IPS DF 19.7 (cell line): ENCODE measurements around the gene FOLR3.
"Not testable (repeated sequence)": the region's sequence is repeated elsewhere in the genome, so short reads cannot be mapped to it uniquely, and the experiment has no call there.

Experiments used
- DNase-seq: peaks from one replicate; pipeline ENCODE4 v3.0.0-alpha.2; 2013; ENCODE audit warnings: low read depth, low spot score

Gene FOLR3

DNA sequence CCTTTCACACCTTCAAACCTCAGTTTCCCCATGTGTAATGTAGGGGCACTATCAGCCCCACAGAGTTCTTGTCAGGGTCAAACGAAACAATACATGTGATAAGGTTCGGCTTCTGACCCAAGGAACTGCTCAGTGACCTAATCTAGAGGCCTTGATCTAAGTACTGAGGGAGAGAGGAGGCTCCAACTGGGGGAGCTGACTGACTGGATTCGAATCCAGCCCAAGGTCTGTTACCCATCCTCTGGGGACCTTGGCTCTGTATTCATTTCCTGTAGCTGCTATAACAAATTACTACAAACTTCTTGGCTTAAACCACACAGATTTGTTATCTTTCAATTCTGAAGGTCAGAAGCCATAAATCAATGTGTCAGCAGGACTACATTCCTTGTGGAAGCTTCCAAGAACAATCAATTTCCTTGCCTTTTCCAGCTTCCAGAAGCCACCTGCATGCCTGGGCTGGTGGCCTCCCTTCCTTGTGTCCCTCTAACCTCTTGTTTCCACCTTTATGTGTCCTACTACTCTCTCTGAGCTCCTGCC, 12.3 kb upstream of the FOLR3 start:
- DNase-seq, result no peak

DNA sequence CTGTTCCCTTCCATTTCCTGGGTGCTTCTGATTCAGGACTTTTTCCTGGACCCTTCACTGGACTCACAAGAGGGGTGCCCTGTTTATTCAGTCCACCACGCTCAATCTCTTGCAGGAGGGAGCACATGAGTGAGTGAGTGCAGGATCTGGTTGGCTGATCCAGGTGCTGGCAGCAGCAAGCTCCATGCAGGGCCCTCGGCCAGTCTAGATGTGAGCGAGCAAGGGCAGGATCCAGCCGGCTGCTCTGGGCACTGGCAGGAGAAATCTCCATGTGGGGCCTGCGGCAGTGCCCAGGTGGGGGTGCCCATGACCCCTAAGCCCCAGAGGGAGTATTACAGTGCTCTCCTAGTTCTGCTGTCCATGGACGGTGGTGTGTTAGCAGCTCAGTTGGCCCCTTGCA, 11.5 kb upstream of the FOLR3 start:
- no peak for DNase-seq

DNA sequence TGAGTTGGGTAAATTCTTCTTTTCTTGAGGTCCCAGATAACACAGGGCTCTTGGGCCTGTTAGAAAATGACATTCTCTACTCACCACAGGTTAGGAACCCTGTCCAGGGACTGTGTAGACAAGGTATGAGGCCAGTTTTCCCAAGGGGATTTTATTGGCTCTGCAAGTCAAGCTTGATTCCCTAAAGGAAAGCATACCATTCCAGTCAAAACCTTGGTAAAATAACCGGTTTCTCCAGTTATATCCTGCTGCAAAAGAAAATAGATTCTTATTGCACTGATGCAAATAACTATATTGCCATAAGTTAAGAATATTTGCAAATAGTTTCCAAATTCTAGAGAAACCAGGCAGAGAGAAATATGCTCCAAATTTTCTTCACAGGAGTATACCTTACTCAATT, 9.6 kb upstream of the FOLR3 start:
- DNase-seq, result no peak

DNA sequence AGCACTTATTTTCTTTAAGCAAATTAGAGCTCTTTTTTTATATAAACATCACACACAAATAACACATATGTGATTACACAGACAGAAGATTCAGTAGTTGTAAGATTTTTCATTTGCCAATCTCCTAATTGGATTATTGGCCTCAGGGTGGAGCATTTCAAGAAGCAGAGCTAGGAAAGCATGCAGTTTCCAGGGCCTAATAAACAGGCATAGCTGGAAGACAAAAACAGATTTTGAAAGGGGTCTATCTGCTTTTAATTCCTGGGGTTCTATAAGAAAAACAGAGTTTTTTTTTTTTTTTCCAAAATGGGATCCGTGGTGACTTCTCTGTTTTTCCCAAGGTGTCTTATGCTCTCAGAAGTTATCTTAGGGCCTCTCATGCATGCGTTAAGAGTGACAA, 7.6 kb upstream of the FOLR3 start:
- DNase-seq, result no peak

DNA sequence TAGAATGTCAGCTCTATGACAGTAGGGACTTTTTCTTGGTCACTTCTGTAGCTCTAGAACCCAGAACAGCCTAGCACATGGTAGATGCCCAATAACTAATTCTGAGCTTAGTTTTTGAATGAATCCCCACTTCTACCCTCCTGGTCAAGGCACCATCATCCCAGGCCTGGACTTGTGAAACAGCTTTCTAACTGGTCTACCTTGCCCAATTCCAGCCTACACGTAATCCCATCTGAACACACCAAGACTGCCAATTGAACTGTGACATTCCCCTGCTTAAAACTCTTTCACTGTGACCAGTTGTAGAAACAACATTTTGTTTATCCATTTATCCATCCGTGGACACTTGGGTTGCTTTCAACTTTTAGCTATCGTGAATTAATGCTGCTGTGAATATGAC, 6.1 kb upstream of the FOLR3 start:
- DNase-seq, result no peak

DNA sequence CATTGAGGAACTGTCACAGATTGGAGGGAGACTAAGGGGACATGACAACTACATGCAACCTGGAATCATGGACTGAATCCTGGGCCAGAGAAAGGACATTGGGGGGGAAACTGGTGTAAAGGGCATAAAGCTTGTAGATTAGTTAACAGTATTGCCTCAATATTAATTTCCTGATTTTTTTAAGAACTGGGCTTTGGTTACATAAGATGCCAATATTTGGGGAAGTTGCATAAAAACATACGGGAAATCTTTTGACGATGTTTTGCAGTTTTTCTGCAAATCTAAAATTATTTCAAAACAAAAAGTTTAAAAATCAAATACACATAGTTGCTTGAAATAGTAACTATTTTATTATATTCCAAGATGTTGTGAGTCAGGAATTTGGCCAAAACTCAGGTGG, 2.9 kb upstream of the FOLR3 start:
- no peak for DNase-seq

DNA sequence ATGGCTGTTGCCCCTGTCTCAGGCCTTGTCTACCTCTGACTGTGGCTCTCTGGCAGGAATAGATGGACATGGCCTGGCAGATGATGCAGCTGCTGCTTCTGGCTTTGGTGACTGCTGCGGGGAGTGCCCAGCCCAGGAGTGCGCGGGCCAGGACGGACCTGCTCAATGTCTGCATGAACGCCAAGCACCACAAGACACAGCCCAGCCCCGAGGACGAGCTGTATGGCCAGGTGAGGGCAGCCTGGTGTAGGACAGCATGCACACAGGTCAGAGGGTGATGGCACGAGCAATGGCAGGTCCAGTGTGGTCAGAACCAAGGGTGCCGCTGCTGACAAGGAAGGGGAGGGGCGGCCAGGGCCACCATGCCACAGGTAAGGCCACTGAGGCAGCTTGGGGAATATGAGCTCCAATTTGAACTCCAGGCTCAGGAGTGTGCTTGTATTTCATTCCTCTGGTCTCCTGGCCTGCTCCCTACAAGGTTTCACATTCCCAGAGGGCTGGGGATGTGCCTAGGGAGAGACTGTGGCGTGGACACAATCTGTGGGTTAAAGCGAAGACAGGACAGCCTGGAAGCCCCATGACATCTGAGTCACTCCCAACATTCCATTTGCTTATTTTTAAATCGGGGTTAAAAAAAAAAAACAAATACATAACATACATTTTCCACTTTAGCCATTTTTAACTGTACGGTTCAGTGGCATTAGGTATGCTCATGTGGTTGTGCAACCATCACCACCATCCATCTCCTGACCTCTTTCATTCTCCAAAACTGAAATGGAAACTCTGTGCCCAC, 562 bp downstream of the FOLR3 start:
- DNase-seq, result no peak

DNA sequence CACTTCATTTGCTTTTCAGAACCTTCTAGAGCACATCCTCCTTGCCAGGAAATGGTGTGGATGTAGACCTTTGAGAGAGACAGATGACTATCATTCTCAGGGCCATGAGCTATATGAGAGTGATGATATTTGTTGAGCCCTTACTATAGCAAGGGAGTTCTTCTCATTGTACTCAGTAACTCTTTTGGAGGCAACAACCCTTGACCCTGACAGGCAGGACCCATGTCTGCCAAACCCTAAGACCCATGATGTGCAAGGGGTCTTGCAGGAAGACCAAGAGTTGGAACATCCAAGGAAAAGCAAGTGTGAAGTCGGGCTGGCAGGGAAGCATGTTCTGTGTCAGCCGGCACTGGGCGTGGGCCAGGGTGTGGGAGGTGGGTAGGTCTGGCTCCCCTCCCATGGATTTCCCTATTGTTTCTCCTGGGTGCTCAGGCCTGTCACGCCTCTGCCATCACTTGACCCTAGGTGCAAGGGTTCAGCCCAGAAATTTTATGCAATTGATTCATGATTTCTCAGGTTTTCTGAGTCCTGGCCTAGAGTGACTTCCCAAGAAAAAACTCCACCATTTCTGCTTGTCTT, 1.2 kb downstream of the FOLR3 start:
- no peak for DNase-seq

DNA sequence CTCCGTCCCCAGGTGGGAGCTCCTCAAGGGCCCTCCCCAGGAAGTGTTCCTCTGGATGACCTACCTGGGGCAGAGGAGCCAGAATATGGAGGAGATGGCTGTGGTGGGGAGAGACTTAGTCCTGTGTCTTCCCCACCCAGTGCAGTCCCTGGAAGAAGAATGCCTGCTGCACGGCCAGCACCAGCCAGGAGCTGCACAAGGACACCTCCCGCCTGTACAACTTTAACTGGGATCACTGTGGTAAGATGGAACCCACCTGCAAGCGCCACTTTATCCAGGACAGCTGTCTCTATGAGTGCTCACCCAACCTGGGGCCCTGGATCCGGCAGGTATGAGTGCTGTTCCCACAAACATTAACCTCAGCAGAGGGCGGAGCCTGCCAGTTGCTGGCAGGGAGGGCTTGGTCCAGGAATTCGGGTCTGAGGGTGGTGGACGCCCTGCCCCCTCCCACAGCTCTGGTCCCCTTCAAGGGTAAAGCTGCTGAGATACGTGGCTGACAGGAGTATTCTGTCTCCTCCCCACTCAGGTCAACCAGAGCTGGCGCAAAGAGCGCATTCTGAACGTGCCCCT, 3.4 kb downstream of the FOLR3 start:
- DNase-seq, result no peak

DNA sequence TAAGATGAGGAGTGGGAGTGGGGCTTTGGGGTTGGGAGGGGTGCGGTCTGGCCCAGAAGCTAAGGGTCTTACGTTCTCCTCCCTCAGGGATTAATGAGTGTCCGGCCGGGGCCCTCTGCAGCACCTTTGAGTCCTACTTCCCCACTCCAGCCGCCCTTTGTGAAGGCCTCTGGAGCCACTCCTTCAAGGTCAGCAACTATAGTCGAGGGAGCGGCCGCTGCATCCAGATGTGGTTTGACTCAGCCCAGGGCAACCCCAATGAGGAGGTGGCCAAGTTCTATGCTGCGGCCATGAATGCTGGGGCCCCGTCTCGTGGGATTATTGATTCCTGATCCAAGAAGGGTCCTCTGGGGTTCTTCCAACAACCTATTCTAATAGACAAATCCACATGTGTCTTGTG, 4.0 kb downstream of the FOLR3 start:
- no peak for DNase-seq

DNA sequence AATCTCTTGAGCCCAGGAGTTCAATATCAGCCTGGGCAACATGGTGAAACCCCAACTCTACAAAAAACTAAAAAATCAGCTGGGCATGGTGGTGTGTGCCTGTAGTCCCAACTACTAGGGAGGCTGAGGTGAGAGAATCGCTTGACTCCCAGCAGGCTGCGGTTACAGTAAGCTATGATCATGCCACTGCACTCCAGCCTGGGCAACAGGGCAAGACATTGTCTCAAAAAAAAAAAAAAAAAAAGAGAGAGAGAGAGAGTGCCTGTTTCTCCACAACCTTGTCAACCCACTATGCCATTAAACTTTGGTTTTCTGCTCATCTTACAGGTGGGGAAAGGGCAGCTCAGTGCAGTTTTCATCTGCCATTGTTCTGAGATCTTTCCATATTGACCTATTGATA, 5.1 kb downstream of the FOLR3 start:
- DNase-seq, result no peak

DNA sequence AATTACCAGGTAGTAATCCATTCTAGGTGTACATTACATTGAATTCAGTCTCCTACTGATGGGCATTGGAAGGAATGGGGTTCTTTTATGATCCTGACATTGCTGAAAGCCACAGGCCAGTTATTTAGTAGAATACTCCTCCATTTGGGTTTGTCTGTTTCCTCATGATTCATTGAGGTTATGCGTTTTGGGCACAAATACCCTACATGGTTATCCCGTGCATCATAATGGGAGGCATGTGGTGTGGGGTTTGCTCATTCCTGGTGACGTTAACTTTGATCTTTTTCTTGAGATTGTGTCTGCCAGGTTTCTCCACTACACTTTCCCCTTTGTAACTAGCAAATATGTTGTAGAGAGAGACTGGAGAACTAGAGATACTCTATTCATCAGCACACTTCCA, 5.5 kb downstream of the FOLR3 start:
- no peak for DNase-seq

DNA sequence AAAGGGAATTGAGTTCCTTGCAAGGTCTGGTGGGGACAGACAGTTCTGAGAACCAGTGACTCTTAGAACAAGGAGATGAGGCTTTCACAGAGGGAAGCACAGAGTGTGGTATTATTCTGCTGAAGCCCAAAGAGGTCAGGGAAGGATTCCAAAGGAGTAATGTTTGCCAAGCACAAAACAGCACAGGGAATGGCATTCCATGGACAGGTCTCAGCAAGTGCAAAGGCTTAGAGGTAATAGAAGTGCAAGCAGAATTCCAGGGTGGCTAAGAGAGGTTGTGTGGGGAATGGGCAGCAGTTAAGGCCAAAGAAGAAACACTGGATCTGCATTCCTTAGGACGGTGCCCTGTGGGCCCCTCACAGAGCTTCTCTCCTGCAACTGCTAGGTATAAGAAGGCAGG, 6.6 kb downstream of the FOLR3 start:
- DNase-seq, result not testable (repeated sequence)

DNA sequence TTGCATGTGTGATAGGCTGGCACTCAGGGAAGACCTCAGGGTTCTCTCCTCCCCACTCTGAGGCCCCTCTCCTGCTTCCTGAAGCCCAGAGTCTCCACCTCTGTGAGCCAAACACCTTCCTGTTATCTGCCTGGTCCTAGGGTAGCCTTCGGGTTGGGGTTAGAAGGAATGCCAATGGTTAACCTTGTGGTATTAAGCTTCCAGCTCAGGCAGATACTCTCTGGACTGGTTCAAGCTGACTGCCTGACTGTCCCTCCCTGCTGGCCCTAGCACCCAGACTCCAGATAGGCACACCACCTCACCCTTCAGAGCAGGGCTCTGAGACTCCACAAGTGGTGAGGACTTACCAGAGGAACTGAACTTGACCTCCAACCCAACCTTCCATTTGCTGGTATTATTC, 7.0 kb downstream of the FOLR3 start:
- DNase-seq, result not testable (repeated sequence)

DNA sequence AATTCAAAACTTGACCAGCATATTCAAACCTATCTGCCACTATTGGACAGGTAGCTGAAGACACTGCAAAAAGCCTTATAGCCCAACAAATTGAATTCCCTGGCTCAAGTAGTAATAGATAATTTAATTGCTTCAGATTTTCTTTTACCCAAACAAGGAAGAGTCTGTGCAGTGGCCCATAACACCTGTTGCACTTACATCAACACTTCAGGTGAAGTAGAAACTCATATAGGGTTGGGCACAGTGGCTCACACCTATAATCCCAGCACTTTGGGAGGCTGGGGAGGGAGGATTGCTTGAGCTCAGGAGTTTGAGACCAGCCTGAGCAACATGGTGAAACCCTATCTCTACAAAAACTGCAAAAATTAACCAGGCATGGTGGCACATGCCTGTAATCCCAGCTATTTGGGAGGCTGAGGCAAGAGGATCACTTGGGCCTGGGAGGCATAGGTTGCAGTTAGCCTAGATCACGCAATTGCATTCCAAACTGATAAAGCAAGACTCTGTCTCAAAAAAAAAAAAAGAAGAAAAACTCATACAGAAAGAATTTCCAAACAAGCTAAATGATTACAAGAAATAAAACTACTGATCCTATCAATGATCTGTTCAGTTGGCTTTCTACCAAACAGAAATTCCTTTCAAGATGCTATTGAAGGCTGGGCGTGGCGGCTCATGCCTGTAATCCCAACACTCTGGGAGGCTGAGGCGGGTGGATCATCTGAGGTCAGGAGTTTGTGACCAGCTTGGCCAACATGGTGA, 9.5 kb downstream of the FOLR3 start:
- no peak for DNase-seq

DNA sequence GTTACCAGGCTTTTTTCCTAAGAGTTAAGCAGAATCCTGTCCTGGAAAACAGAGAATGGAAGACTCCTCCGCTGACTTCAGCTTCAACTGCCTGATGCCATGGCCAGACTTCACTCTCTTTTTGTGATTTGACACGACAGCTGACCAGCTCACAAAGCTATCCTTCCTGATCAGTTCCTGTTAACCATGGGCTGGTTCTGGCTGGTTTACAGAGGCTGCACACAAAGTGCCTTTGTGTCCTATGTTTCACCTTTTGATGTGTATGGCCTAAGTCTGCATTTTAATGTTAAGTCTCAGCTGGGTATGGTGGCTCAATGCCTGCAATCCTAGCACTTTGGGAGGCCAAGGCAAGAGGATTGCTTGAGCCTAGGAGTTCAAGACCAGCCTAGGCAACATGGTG, 11.1 kb downstream of the FOLR3 start:
- DNase-seq, result no peak

DNA sequence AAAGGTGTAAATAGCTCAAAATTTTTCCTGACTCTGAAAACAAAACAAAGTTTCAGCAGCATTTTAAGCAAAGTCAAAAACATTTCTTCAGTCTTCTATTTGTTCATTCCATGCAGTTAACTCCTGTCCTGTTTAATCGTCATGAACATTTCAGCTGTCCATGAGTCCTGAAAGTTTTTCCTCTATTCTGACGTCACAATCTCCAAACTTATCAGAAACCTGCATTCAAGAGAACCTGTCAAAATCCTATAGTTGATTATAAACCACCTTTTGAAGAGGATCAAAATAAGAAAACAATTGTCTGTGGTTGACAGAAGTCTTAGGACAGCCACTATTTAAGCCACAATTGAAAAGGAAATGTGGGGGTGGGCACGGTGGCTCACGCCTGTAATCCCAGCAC, 15.4 kb downstream of the FOLR3 start:
- DNase-seq, result no peak

DNA sequence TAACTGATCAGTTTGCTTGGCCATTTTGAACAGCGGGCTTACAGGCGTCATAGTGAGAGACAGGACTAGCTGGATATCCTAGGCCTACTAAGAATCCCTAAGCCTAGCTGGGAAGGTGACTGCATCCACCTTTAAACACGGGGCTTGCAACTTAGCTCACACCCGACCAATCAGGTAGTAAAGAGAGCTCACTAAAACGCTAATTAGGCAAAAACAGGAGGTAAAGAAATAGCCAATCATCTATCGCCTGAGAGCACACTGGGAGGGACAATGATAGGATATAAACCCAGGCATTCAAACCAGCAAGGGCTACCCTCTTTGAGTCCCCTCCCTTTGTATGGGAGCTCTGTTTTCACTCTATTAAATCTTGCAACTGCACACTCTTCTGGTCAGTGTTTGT, 18.3 kb downstream of the FOLR3 start:
- DNase-seq, result not testable (repeated sequence)

DNA sequence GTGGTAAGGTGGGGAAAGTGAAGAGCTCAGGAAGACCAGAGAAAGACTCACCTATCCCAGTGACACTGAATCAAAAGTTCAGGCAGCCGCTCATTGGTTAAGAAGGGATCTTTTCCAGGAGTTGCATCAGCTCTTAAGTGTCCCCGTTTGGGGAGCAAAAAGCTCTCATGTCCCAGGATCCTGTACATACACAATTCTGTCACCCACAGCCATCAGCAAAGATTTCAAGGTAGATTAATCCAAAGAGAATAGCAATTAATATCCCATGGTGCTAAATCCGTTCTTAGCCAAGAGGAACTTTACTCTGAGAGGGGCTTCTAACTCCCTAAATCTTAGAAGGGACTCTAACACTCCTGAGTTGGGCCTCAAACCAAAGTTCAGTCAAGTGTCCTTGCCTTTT, 19.3 kb downstream of the FOLR3 start:
- DNase-seq, result no peak

DNA sequence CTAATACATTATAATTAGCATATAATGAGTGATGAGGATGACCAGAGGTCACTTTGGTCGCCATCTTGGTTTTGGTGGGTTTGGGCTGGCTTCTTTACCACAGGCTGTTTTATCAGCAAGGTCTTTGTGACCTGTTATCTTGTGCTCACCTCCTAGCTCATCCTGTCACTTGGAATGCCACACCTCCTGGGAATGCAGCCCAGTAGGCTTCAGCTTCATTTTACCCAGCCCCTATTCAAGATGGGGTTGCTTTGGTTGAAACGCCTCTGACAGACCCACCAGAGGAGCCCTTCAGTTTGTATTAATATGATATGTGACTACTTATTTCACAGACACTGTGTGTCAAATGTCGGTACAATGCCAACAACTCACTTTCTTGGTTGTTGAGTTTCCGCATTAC, 20.2 kb downstream of the FOLR3 start:
- DNase-seq, result no peak

DNA sequence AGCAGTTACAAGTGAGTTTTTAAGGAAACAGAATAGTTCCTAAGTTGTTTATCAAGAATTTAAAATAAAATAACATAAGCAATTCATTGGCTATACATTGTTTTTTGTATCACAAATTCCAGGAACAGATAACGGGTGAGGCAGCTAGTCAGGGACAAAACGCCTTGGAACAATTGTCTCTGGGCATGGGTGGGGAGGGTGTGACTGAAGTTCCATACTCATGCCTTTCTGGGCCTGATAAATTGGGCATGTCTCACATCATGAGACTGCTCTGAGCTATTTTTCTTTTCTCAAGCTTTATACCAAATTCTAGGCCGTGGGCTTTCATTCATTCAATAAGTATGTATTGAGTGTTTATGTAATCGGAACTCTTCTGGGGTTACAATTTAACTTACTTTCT, 21.6 kb downstream of the FOLR3 start:
- no peak for DNase-seq

DNA sequence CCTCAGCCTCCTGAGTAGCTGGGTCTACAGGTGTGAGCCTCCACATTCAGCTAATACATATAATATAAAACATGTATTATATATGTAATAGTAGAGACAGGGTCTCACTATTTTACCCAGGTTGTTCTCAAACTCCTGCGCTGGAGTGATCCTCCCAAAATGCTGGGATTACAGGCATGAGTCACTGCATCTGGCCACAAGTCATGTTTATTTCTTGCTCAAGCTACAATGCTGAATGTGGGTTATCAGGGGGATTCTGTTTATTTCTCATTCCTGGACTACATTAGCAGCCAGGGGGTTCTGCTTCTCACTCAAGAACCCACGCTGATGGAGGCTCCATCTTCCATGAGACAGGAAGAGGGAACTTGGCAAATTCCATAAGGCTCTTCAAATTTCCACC, 24.8 kb downstream of the FOLR3 start:
- no peak for DNase-seq
